Measurements from ENCODE around the gene PTPN13. TPM values are rescaled to one million over a fixed set of nuclear protein-coding genes. Genes with fewer than 3 reads are reported as not detected.

The PTPN13 gene
- total and polyA plus RNA-seq, 4 experiments from 2014 or later = 1.5 to 11.9 (median 7.7) TPM

DNA sequence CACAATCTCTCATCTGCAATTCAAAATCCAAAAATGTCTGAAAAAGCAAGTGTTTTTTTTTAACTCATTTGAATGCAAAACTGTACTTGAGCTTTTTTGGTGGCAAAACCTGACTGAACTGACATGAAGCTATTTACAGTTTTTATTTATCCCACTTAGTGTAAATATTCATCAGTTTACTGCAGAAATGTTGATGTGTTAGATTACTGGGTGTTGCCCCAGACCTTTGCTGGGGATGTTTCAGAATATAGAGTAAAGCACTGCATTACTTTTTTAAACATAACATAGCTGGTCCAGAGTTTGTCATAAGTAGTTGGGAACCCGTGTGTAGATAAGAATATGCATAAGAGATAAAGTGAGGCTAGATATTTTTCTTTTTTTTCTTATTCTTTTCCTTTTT, 27.3 kb downstream of the PTPN13 start:
- POLR2A ChIA-PET (ENCODE audit: partially characterized antibody) = no interaction called here
- peaks cover 0 to 4% (median 0%) of the 10 kb centered on the region in 8 donors for H3K9me3 Mint-ChIP-seq

GRCh38 chr4:86626066-86626465, 32.0 kb downstream of the PTPN13 start:
- Mint-ChIP-seq H3K9me3 (peaks cover 0 to 2% (median 0%) of the 10 kb centered on the region in 8 donors), H3K4me3 (no peak overlapping the region), H3K27ac (no peak overlapping the region), H3K36me3 (no peaks in the 10 kb centered on the region), H3K27me3 (peaks cover 0 to 2% of the 10 kb centered on the region in 2 donors), H3K4me1 (peaks cover 3 to 7% (median 4%) of the 10 kb centered on the region in 4 donors)
- ChIA-PET CTCF (ENCODE audit: partially characterized antibody) (no interaction called here), POLR2A (ENCODE audit: partially characterized antibody) (no interaction called here)
- H3K9me3 ChIP-seq (ENCODE audit: control insufficient read depth in 1 of 2, low read length in 2 of 2) = no peaks in the 10 kb centered on the region
- no peak for DNase-seq
- H3K36me3 ChIP-seq (ENCODE audit: insufficient read depth, low read length) = no peaks in the 10 kb centered on the region
- intact Hi-C loops (cut with micrococcal nuclease) = no loop called here
- no peak overlapping the region for H3K4me3 ChIP-seq (ENCODE audit: low read length in 2 of 2)
- no peaks in the 10 kb centered on the region for H3K4me1 ChIP-seq (ENCODE audit: insufficient read depth, low read length)
- H3K27ac ChIP-seq (ENCODE audit: low read depth, low read length) = no peak overlapping the region
- no peaks in the 10 kb centered on the region for H3K27me3 ChIP-seq (ENCODE audit: insufficient read depth, low read length)

More for the DNA sequence above, 27.3 kb downstream of the PTPN13 start:
- Histone ChIP-seq H3K27ac (ENCODE audit: low read depth, low read length) (no peak overlapping the region), H3K9me3 (ENCODE audit: control insufficient read depth in 1 of 2, low read length in 2 of 2) (no peaks in the 10 kb centered on the region), H3K36me3 (ENCODE audit: insufficient read depth, low read length) (no peaks in the 10 kb centered on the region), H3K4me1 (ENCODE audit: insufficient read depth, low read length) (no peaks in the 10 kb centered on the region), H3K4me3 (ENCODE audit: low read length in 2 of 2) (no peak overlapping the region), H3K27me3 (ENCODE audit: insufficient read depth, low read length) (no peaks in the 10 kb centered on the region)
- H3K4me3 Mint-ChIP-seq = no peak overlapping the region
- CTCF ChIA-PET (ENCODE audit: partially characterized antibody) = no interaction called here
- peaks cover 0 to 3% of the 10 kb centered on the region in 2 donors for H3K36me3 Mint-ChIP-seq
- H3K4me1 Mint-ChIP-seq = peaks cover 4 to 8% (median 6%) of the 10 kb centered on the region in 4 donors
- intact Hi-C loops (cut with micrococcal nuclease) = no loop called here
- no peak overlapping the region for H3K27ac Mint-ChIP-seq
- DNase-seq = no peak
- peaks cover 0 to 2% of the 10 kb centered on the region in 2 donors for H3K27me3 Mint-ChIP-seq

DNA sequence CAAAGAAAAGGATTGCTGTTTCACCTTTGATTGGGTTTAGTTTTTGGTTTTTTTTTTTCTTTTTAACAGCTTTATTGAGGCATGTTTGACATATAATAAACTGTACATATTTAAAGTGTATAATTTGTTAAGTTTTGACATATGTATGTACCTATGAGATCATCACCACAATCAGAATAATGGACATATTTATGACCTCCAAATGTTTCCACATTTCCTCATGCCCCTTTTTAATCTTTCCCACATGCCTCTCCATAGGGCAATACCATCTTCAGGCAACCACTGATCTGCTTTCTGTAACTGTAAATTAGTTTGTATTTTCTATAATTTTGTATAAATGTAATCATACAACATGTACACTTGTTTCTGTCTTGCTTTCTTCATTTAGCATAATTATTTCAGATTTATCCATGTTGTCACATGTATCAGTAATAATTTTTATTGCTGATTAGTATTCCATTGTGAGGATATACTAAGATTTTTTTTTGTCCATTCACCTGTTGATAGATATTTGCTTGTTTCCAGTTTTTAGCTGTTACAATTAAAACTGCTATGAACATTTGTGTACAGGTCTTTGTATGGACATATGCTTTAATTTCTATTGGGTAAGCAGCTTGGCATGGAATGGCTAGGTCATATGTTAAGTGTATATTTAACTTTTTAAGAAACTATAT, 33.5 kb downstream of the PTPN13 start:
- Mint-ChIP-seq H3K27ac (no peak overlapping the region), H3K9me3 (peaks cover 0 to 4% (median 0%) of the 10 kb centered on the region in 8 donors), H3K36me3 (no peaks in the 10 kb centered on the region), H3K27me3 (peaks cover 0 to 2% of the 10 kb centered on the region in 2 donors), H3K4me1 (peaks cover 1 to 6% (median 3%) of the 10 kb centered on the region in 4 donors), H3K4me3 (no peak overlapping the region)
- POLR2A ChIA-PET (ENCODE audit: partially characterized antibody) = no interaction called here
- no peak overlapping the region for H3K27ac ChIP-seq (ENCODE audit: low read depth, low read length)
- intact Hi-C loops (cut with micrococcal nuclease) = no loop called here
- no peak for DNase-seq
- no peaks in the 10 kb centered on the region for H3K27me3 ChIP-seq (ENCODE audit: insufficient read depth, low read length)
- H3K4me1 ChIP-seq (ENCODE audit: insufficient read depth, low read length) = no peaks in the 10 kb centered on the region
- CTCF ChIA-PET (ENCODE audit: partially characterized antibody) = no interaction called here
- no peaks in the 10 kb centered on the region for H3K36me3 ChIP-seq (ENCODE audit: insufficient read depth, low read length)
- H3K4me3 ChIP-seq (ENCODE audit: low read length in 2 of 2) = no peak overlapping the region
- H3K9me3 ChIP-seq (ENCODE audit: control insufficient read depth in 1 of 2, low read length in 2 of 2) = no peaks in the 10 kb centered on the region

GRCh38 chr4:86630629-86631028, 36.5 kb downstream of the PTPN13 start:
- Mint-ChIP-seq H3K36me3 (peaks cover 0 to 9% of the 10 kb centered on the region in 2 donors), H3K27me3 (peaks cover 0 to 1% of the 10 kb centered on the region in 2 donors), H3K27ac (no peak overlapping the region), H3K4me1 (peaks cover 0 to 4% (median under 1%) of the 10 kb centered on the region in 4 donors), H3K9me3 (peaks cover 0 to 5% (median 2%) of the 10 kb centered on the region in 8 donors), H3K4me3 (no peak overlapping the region)
- H3K4me3 ChIP-seq (ENCODE audit: low read length in 2 of 2) = no peak overlapping the region
- POLR2A ChIA-PET (ENCODE audit: partially characterized antibody) = no interaction called here
- intact Hi-C loops (cut with micrococcal nuclease) = no loop called here
- CTCF ChIA-PET (ENCODE audit: partially characterized antibody) = interaction anchor here (1.7 to 2.6 kb wide), 2 partner anchors 109 to 132 kb away, joined by 5 to 9 read pairs; no protein-coding TSS in a partner anchor
- no peak for DNase-seq
- H3K9me3 ChIP-seq (ENCODE audit: control insufficient read depth in 1 of 2, low read length in 2 of 2) = no peaks in the 10 kb centered on the region
- H3K4me1 ChIP-seq (ENCODE audit: insufficient read depth, low read length) = peaks cover 5% of the 10 kb centered on the region
- no peak overlapping the region for H3K27ac ChIP-seq (ENCODE audit: low read depth, low read length)
- no peaks in the 10 kb centered on the region for H3K27me3 ChIP-seq (ENCODE audit: insufficient read depth, low read length)
- no peaks in the 10 kb centered on the region for H3K36me3 ChIP-seq (ENCODE audit: insufficient read depth, low read length)

DNA sequence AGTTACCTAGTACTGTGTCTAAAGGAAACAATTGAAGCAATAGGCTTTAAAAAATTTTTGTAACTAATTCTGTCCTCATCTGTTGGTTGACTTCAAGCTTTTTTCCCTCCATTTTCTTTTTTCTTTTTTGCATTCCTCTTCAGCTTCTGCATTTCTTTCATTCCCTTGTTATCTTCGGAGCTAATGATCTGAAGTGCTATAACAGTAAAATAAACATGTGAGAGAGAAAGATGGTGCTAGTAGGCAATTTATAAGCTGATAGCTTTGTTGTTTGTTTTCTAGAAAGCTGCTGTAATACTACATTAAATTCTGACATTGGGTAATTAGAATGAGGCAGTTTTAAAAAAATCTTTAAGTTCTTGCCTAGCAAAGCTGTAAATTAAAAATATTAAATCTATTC, 37.1 kb downstream of the PTPN13 start:
- no peak for DNase-seq
- Mint-ChIP-seq H3K27me3 (peaks cover 0 to 3% of the 10 kb centered on the region in 2 donors), H3K36me3 (peaks cover 2 to 13% of the 10 kb centered on the region in 2 donors), H3K27ac (no peak overlapping the region), H3K4me1 (peaks cover 0 to 4% (median under 1%) of the 10 kb centered on the region in 4 donors), H3K4me3 (no peak overlapping the region), H3K9me3 (peaks cover 0 to 8% (median 5%) of the 10 kb centered on the region in 8 donors)
- ChIA-PET POLR2A (ENCODE audit: partially characterized antibody) (no interaction called here), CTCF (ENCODE audit: partially characterized antibody) (interaction anchor here (2.6 kb wide), 1 partner anchor 109 kb away, joined by 9 read pairs; no protein-coding TSS in a partner anchor)
- Histone ChIP-seq H3K9me3 (ENCODE audit: control insufficient read depth in 1 of 2, low read length in 2 of 2) (no peaks in the 10 kb centered on the region), H3K27me3 (ENCODE audit: insufficient read depth, low read length) (no peaks in the 10 kb centered on the region), H3K4me3 (ENCODE audit: low read length in 2 of 2) (no peak overlapping the region), H3K27ac (ENCODE audit: low read depth, low read length) (no peak overlapping the region), H3K36me3 (ENCODE audit: insufficient read depth, low read length) (no peaks in the 10 kb centered on the region), H3K4me1 (ENCODE audit: insufficient read depth, low read length) (peaks cover 5% of the 10 kb centered on the region)
- intact Hi-C loops (cut with micrococcal nuclease) = no loop called here

DNA sequence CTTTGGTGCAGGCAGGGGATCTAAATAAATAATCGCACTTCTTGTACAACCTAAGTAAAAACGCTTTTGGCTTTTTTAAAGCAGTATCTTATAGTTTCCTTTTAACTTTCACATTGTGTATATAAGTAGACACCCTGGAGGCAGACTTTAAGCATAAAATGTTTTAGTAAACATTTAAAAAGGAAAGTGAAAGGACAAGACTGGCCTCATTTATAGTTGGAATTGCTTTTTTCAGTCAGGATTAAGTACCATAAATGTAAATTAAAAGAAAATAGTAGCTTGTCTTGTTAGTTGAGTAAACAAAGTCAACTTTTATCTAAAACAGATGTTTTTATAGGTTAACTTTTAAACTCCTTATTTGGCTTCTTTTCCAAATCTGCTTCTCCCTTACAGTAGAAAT, 39.7 kb downstream of the PTPN13 start:
- intact Hi-C loops (cut with micrococcal nuclease) = no loop called here
- Mint-ChIP-seq H3K4me1 (peaks cover 0 to 4% (median 0%) of the 10 kb centered on the region in 4 donors), H3K27me3 (peaks cover 0 to 3% of the 10 kb centered on the region in 2 donors), H3K9me3 (peaks cover 0 to 12% (median 8%) of the 10 kb centered on the region in 8 donors), H3K4me3 (peak overlapping the region in 2 of 8 donors; percentile 5 to 55), H3K36me3 (peaks cover 2 to 19% of the 10 kb centered on the region in 2 donors), H3K27ac (peak overlapping the region in 2 of 7 donors; percentile 29 to 34)
- ChIA-PET POLR2A (ENCODE audit: partially characterized antibody) (no interaction called here), CTCF (ENCODE audit: partially characterized antibody) (no interaction called here)
- H3K27me3 ChIP-seq (ENCODE audit: insufficient read depth, low read length) = no peaks in the 10 kb centered on the region
- no peaks in the 10 kb centered on the region for H3K36me3 ChIP-seq (ENCODE audit: insufficient read depth, low read length)
- no peak for DNase-seq
- H3K4me1 ChIP-seq (ENCODE audit: insufficient read depth, low read length) = peaks cover 5% of the 10 kb centered on the region
- H3K9me3 ChIP-seq (ENCODE audit: control insufficient read depth in 1 of 2, low read length in 2 of 2) = no peaks in the 10 kb centered on the region
- H3K4me3 ChIP-seq (ENCODE audit: low read length in 2 of 2) = no peak overlapping the region
- H3K27ac ChIP-seq (ENCODE audit: low read depth, low read length) = no peak overlapping the region

- Mint-ChIP-seq H3K36me3 (peaks cover 2 to 17% of the 10 kb centered on the region in 2 donors), H3K4me1 (no peaks in the 10 kb centered on the region), H3K27ac (no peak overlapping the region), H3K27me3 (peaks cover 0 to 2% of the 10 kb centered on the region in 2 donors), H3K4me3 (no peak overlapping the region), H3K9me3 (peaks cover 0 to 11% (median 4%) of the 10 kb centered on the region in 8 donors)
- no peak for DNase-seq
- H3K36me3 ChIP-seq (ENCODE audit: insufficient read depth, low read length) = no peaks in the 10 kb centered on the region
- H3K27ac ChIP-seq (ENCODE audit: low read depth, low read length) = no peak overlapping the region
- ChIA-PET POLR2A (ENCODE audit: partially characterized antibody) (no interaction called here), CTCF (ENCODE audit: partially characterized antibody) (no interaction called here)
- no peaks in the 10 kb centered on the region for H3K9me3 ChIP-seq (ENCODE audit: control insufficient read depth in 1 of 2, low read length in 2 of 2)
- intact Hi-C loops (cut with micrococcal nuclease) = no loop called here
- no peaks in the 10 kb centered on the region for H3K27me3 ChIP-seq (ENCODE audit: insufficient read depth, low read length)
- no peaks in the 10 kb centered on the region for H3K4me1 ChIP-seq (ENCODE audit: insufficient read depth, low read length)
- no peak overlapping the region for H3K4me3 ChIP-seq (ENCODE audit: low read length in 2 of 2)
Observed at GRCh38 chr4:86640469-86640868, 46.4 kb downstream of the PTPN13 start.
